ENCODE data around the gene IL2RA.

The IL2RA gene

GRCh38 chr10:6037422-6037821, 24.7 kb downstream of the IL2RA start:
- no peak for DNase-seq

- no peak for DNase-seq
These were observed 25.3 kb downstream of the IL2RA start for GRCh38 chr10:6036861-6037321.

GRCh38 chr10:6035931-6036575, 26.1 kb downstream of the IL2RA start:
- no peak for DNase-seq

GRCh38 chr10:6035101-6035834, 26.9 kb downstream of the IL2RA start:
- no peak for DNase-seq

- DNase-seq: no peak
These were observed 27.8 kb downstream of the IL2RA start for GRCh38 chr10:6034371-6034770.

DNA sequence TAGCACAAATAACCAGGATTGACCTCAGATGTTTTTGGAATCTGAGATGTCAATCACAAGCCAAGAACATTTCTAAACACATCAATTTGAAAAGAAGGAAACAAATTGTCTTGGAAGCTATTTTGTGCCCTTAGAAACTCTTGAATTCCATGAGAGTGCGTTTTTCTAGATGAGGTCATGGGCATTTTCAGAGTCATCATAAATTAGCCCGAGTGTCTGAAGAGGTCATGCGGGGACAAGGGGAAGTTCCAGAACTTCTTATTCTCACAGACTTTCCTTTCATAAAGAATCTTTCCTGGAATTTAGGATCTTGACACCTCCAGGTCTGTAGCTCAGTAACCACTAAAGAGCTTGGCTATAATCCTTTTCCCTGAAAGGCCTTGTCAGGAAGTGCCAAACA, 28.2 kb downstream of the IL2RA start:
- DNase-seq: no peak

DNA sequence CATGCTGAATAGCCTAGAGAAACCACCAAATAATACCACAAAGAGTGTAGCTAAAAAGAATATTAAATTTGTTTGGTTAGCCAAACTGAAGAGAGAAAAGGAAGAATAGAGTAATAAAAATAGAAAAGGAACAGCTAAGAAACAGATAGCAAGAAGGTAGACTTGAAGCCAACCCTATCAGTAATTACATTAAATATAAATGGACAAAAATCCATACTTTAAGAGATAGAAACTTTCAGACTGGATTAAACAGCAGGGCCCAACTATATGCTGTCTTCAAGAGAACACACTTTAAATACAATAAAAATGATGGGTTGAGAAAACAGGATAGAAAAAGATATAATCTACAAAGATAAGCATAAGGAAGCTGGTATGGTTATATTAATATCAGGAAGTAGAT, 31.2 kb downstream of the IL2RA start:
- no peak for DNase-seq

DNA sequence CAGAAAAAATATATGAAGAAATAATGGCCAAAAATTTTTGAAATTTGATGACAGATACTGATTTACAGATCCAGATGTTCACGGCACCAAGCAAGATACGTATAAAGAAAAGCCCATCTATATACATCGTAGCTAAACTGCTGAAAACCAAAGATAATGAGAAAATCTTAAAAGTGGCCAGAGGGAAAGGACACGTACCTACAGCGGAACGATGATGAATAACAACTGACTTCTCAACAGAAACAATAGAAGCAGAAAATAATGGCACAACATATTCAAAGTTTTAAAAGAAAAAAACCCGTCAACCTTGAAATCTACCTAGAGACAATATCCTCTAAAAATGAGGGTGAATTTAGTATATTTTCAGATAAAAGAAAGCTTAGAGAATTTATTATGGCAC, 31.9 kb downstream of the IL2RA start:
- DNase-seq: no peak

GRCh38 chr10:6027929-6028328, 34.2 kb downstream of the IL2RA start:
- DNase-seq: no peak

DNA sequence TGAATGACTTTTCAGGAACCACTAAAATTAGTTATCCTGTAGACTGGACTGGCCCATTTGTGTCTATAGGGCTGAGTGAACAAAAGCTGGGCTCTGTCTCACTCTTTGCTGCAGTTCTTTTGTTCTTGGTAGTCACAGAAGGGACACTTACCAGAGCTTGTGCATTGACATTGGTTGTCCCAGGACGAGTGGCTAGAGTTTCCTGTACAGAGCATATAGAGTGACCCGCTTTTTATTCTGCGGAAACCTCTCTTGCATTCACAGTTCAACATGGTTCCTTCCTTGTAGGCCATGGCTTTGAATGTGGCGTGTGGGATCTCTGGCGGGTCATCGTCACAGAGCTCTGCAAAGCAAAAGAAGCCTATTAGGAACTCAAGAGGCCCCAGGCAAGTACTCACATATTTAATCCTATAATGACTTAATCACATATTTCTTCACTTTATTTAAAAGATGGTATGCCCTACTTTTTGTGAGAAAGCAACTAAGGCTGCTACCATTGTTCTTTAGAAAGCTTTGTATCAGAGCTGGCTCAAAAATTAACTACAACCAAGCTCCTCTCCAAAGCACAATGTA, 36.4 kb downstream of the IL2RA start:
- no peak for DNase-seq

DNA sequence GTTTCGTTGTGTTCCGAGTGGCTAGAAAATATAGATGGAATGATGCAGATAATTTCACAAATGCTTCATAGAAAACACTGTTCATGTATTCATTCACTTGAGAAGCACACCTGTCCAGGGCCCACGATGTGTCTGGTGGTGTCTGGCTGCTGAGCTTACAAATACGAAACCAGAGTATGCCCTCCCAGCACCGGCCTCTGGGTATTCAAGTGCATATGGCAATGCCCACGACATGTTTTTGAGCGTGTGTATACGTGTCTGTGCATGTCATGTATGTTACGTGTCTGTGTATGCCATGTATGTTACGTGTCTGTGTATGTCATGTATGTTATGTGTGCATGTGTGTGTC, 37.9 kb downstream of the IL2RA start:
- no peak for DNase-seq

DNA sequence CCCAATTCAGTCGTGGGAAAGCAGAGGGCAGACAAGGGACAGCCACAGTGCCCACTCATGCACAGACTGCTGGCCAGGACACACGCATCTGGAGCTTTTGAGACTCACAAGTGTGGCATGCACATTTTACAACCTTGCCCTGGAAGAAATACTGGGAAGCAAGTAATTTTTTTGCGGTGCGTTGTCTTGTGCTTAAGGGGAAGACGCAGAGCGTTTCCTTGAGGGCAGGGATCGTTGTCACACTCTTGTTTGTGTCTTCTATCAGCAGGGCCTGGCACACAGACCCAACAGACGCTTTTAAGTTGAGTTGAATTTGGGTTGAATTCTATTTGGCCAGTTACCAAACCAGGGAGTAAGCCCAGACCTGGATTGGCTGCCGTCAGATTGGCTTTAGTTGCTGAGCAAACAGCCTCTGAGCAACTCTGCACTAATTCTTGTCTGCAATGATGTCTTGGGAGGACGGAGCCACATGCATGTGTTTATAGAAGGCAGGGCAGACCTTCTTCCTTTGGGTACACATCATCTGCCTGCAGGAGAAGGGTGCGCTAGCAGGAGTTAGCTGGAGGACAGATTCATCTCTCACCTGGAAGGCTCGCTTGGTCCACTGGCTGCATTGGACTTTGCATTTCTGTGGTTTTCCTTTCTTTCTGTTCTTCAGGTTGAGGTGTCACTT, 38.4 kb downstream of the IL2RA start:
- DNase-seq: no peak

GRCh38 chr10:6022660-6023059, 39.5 kb downstream of the IL2RA start:
- no peak for DNase-seq

DNA sequence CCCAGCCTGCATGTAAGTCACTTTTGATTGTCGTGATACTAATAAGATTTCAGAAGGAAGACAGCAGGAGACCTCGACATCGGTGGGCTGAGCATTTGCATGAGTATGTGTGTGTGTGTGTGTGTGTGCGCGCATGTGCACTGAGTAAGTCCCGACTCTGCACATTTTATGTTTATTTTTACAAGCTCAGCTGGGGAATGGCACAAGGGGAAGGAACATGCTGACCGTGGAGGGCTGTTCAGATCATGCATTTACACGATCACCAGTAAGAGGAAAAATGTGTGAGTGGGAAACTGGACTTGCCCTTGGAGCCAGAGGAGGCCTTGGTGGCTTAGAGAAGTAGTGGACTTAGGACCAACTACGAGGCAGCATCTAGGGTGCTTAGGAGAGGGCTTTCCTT, 41.3 kb downstream of the IL2RA start:
- no peak for DNase-seq

- DNase-seq: no peak
These were observed 42.4 kb downstream of the IL2RA start for GRCh38 chr10:6019796-6020195.

DNA sequence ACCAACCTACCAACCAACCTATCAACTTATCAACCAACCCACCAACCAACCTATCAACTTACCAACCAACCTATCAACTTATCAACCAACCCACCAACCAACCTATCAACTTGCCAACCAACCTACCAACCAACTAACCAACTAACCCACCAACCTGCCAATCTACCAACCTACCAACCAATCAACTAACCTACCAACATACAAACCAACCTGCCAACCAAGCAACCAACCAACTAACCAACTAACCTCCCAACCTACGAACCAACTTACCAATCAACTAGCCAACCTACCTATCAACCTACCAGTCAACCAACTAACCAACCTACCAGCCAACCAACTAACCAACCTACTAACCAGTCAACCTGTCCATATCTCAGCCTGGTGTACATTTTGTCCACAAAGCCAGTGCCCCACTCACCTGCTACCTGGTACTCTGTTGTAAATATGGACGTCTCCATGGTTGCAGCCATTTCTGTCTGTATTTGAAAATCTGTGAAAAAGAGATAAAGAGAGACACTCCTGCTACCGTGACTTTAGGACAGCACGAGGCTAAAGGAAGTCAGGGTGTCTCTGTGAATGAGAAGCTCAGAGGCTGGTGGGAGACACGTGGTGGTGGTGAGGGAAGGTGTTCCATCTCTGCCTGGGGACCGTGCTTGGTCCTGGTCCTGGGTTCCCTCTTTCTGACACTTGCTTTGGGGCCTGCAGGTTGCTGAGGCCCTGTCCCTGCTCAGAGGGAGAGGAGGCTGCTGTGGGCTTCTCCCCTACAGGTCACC, 43.0 kb downstream of the IL2RA start:
- no peak for DNase-seq

DNA sequence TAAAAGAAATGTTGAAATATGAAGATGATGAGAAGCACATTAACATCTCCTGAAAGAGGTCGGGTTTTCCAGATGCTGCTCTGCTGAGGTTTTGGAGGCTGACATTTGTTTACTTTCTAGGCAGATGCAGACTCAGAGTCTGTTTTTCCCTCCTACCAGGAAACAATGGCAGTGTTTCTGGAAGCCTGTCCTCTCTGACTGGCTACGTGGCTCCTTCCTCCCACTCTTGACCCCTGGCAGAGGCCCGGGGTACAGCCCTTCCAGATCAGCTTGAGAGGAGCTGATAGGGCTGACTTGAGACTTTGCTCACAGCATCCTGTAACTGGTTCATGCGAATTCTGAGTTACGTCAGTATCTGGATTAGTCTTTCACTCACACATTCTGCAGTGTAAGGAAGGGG, 43.7 kb downstream of the IL2RA start:
- DNase-seq: no peak

DNA sequence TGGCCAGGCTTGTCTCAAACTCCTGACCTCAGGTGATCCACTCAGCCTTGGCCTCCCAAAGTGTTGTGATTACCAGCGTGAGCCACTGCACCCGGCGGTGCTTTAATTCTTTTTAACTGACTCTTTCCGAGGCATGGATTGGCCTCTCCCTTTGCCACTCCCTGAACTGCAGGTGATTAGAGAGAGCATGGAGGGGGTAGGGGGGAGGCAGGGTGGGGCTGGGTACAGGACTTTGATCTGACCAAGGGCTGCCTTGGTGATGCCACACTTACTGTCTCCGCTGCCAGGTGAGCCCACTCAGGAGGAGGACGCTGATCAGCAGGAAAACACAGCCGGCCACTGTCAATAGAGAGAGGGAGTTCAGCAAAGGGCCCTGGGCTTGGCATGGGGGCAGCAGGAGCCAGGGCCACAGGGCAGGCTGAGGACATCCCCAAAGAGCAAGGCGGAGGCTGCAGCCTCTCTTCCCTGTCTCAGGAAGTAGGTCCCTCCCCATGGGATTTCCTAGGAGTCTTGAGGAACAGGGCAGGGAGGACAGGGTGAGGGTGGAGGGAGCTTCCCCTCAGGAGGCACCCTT, 44.3 kb downstream of the IL2RA start:
- no peak for DNase-seq

DNA sequence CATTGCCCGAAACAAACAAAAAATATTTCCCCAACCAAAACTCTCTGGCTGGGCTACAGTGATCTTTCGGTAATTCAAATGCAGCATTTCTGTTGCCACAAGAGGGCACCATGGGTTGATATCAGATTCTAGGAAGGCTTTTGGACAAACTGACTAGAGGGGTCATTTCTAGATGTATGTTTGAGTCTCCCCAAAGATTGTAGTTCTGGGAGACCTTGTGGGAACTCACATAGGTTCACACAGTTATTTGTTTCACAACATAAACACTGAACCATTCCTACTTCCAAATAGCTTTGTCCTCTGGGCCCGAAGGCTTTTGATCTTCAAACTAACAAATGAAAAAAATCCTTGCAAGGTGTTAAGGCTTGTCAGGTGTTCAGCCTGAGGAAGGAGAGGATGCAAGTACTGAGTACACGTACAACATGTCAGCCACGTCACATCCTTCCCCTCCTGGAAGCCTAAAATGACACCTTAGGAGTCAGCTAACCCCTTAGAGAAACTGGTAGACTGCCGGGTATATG, 47.9 kb downstream of the IL2RA start:
- DNase-seq: peak in 1 of 2 experiments; percentile 16

DNA sequence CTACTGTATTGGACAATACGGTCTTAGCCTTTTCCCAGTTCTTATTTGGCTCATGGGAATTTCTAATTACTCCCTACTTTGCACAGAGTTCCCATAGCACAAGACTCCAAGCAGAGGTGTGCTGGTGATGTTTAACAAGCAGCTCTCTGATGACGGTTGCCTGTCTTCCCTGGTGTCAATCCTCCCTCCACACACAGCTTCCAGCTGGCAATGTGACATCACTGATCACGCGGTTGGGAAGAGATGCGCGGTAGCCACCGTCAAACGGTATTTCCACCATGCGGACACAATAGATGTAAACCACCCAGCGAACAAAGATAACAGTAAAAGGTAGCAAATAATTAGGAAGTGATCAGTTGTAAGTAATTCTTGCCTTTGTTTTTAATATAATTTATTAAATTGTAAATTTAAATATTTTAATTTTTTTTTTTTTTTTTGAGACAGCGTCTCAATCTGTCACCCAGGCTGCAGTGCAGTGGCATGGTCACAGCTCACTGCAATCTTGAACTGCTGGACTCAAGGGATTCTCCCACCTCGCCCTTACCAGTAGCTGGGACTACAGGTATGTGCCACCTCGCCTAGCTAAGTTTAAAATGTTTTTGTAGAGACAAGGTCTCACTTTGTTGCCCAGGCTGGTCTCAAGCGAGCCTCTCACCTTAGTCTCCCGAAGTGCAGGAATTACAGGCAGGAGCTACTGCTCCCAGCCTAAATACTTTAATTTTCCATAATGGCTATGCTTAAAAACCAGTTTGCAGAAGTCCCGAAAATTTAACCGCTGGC, 48.6 kb downstream of the IL2RA start:
- no peak for DNase-seq

GRCh38 chr10:6012121-6012905, 49.9 kb downstream of the IL2RA start:
- DNase-seq: no peak
